OCI-LY1 (cell line): ENCODE results near the gene SCFD1.

Experiments
- H2AFZ ChIP-seq: fragments of 200-600 bp; sonication (generic), shearing (Covaris generic); 2 replicates; pipeline ENCODE4 v1.6.0; 2014; ENCODE audit warnings: antibody characterized with exemption, mild to moderate bottlenecking, low read length
- H3F3A ChIP-seq: fragments of 200-600 bp; sonication (generic), shearing (Covaris generic); 2 replicates; pipeline ENCODE4 v1.6.0; 2014; ENCODE audit warnings: mild to moderate bottlenecking, antibody characterized with exemption, low read length, moderate library complexity; ENCODE audit not compliant: insufficient read depth
- H3K27ac ChIP-seq: fragments of 200-600 bp; sonication (generic); 2 replicates; pipeline ENCODE4 v1.5.1; 2014; ENCODE audit warnings: low read length, mixed run types, mild to moderate bottlenecking, low read depth; ENCODE audit not compliant: poor library complexity, severe bottlenecking
- H3K27me3 ChIP-seq: fragments of 200-600 bp; sonication (generic); 2 replicates; pipeline ENCODE4 v1.6.0; 2014; ENCODE audit warnings: antibody characterized with exemption, mild to moderate bottlenecking, low read length, moderate library complexity; ENCODE audit not compliant: insufficient read depth
- H3K36me3 ChIP-seq: fragments of 200-600 bp; sonication (generic); 2 replicates; pipeline ENCODE4 v1.6.1; 2014; ENCODE audit warnings: mild to moderate bottlenecking, antibody characterized with exemption, low read length, moderate library complexity, mixed read lengths; ENCODE audit not compliant: insufficient read depth
- H3K4me1 ChIP-seq: fragments of 200-600 bp; sonication (generic); 2 replicates; pipeline ENCODE4 v1.5.1; 2014; ENCODE audit warnings: mild to moderate bottlenecking, low read length, moderate library complexity; ENCODE audit not compliant: insufficient read depth, severe bottlenecking
- H3K4me2 ChIP-seq: fragments of 200-600 bp; sonication (generic), shearing (Covaris generic); 2 replicates; pipeline ENCODE4 v1.6.1; 2014; ENCODE audit warnings: low read length
- H3K4me3 ChIP-seq: fragments of 200-600 bp; sonication (generic); 2 replicates; pipeline ENCODE4 v1.5.1; 2014; ENCODE audit warnings: low read length, low read depth, mild to moderate bottlenecking, mixed read lengths; ENCODE audit not compliant: poor library complexity, severe bottlenecking
- H3K79me2 ChIP-seq: fragments of 200-600 bp; shearing (Covaris generic); 2 replicates; pipeline ENCODE4 v1.6.1; 2016; ENCODE audit warnings: mixed run types, low read length, mixed read lengths; ENCODE audit not compliant: insufficient read depth
- H3K9ac ChIP-seq: fragments of 200-600 bp; sonication (generic), shearing (Covaris generic); 2 replicates; pipeline ENCODE4 v1.6.1; 2014; ENCODE audit warnings: mild to moderate bottlenecking, low read length, mixed read lengths
- H3K9me2 ChIP-seq: fragments of 200-600 bp; sonication (generic), shearing (Covaris generic); 2 replicates; pipeline ENCODE4 v1.6.1; 2014; ENCODE audit warnings: low read depth, mild to moderate bottlenecking, low read length, mixed read lengths
- H3K9me3 ChIP-seq: fragments of 200-600 bp; shearing (Covaris generic); 2 replicates; pipeline ENCODE4 v1.6.1; 2014; ENCODE audit warnings: low read length, mixed read lengths
- H4K20me1 ChIP-seq: fragments of 200-600 bp; sonication (generic), shearing (Covaris generic); 2 replicates; pipeline ENCODE4 v1.6.0; 2016; ENCODE audit warnings: mild to moderate bottlenecking, low read length; ENCODE audit not compliant: insufficient read depth
- CTCF ChIP-seq: fragments of 200-600 bp; sonication (generic), shearing (Covaris generic); IDR thresholded peaks from 2 replicates; pipeline ENCODE4 v1.5.1; 2017; ENCODE audit warnings: mild to moderate bottlenecking, antibody characterized with exemption, low read length, moderate library complexity, mixed read lengths
- EZH2 ChIP-seq: fragments of 200-600 bp; sonication (generic), shearing (Covaris generic); IDR thresholded peaks from 2 replicates; pipeline ENCODE4 v1.8.0; 2017; ENCODE audit warnings: borderline replicate concordance, mixed run types, mild to moderate bottlenecking, antibody characterized with exemption, low read length, moderate library complexity, mixed read lengths

Gene SCFD1

GRCh38 chr14:30748343-30748742 is 126.2 kb downstream of the SCFD1 start:
- no peak overlapping the region for H3K4me2 ChIP-seq
- no peaks in the 10 kb centered on the region for H3K4me1 ChIP-seq
- no peaks in the 10 kb centered on the region for H3K36me3 ChIP-seq
- H3K9me2 ChIP-seq, result no peaks in the 10 kb centered on the region
- H2AFZ ChIP-seq, result no peak overlapping the region
- no peaks in the 10 kb centered on the region for H4K20me1 ChIP-seq
- no peak for TF ChIP-seq CTCF
- TF ChIP-seq EZH2, result no peak
- no peaks in the 10 kb centered on the region for H3F3A ChIP-seq
- no peak overlapping the region for H3K27ac ChIP-seq
- H3K9ac ChIP-seq, result no peak overlapping the region
- H3K79me2 ChIP-seq, result no peaks in the 10 kb centered on the region
- no peak overlapping the region for H3K4me3 ChIP-seq
- no peaks in the 10 kb centered on the region for H3K9me3 ChIP-seq
- no peaks in the 10 kb centered on the region for H3K27me3 ChIP-seq

GRCh38 chr14:30751646-30752416 is 129.7 kb downstream of the SCFD1 start:
- Histone ChIP-seq H3K27ac (no peak overlapping the region), H3K9me3 (no peaks in the 10 kb centered on the region), H3K27me3 (no peaks in the 10 kb centered on the region), H3K9me2 (no peaks in the 10 kb centered on the region), H3K4me3 (no peak overlapping the region), H3K4me2 (no peak overlapping the region), H2AFZ (no peak overlapping the region), H3F3A (no peaks in the 10 kb centered on the region), H3K4me1 (no peaks in the 10 kb centered on the region), H3K79me2 (no peaks in the 10 kb centered on the region), H3K36me3 (no peaks in the 10 kb centered on the region), H4K20me1 (no peaks in the 10 kb centered on the region), H3K9ac (no peak overlapping the region)
- TF ChIP-seq EZH2 (no peak), CTCF (peak; percentile 21; the same call in 1 of the 2 replicates)

GRCh38 chr14:30753452-30753851 is 131.3 kb downstream of the SCFD1 start:
- H3K36me3 ChIP-seq, result no peaks in the 10 kb centered on the region
- H3F3A ChIP-seq, result no peaks in the 10 kb centered on the region
- H3K79me2 ChIP-seq, result no peaks in the 10 kb centered on the region
- no peaks in the 10 kb centered on the region for H3K27me3 ChIP-seq
- H3K4me1 ChIP-seq, result no peaks in the 10 kb centered on the region
- no peak overlapping the region for H3K4me3 ChIP-seq
- TF ChIP-seq CTCF, result no peak
- TF ChIP-seq EZH2, result no peak
- no peaks in the 10 kb centered on the region for H3K9me2 ChIP-seq
- no peaks in the 10 kb centered on the region for H4K20me1 ChIP-seq
- H3K4me2 ChIP-seq, result no peak overlapping the region
- H3K9ac ChIP-seq, result no peak overlapping the region
- H3K27ac ChIP-seq, result no peak overlapping the region
- H3K9me3 ChIP-seq, result no peaks in the 10 kb centered on the region
- no peak overlapping the region for H2AFZ ChIP-seq
